Measurements from ENCODE around the gene GGT5. TPM values are rescaled to one million over a fixed set of nuclear protein-coding genes. Genes with fewer than 3 reads are reported as not detected.
"Not testable (repeated sequence)": the region's sequence is repeated elsewhere in the genome, so short reads cannot be mapped to it uniquely, and the experiment has no call there.

The GGT5 gene
- total RNA-seq, 2 experiments from 2014 or later: not detected

GRCh38 chr22:24273031-24273430 is 28.1 kb upstream of the GGT5 start:
- Mint-ChIP-seq H3K36me3 (peaks cover 17% of the 10 kb centered on the region), H3K27ac (peak overlapping the region; percentile 94), H3K4me1 (peaks cover 34% of the 10 kb centered on the region), H3K4me3 (peak overlapping the region; percentile 86)
- not testable (repeated sequence) for H3K9me3 Mint-ChIP-seq, DNase-seq, H3K27me3 Mint-ChIP-seq

- H3K9me3 Mint-ChIP-seq: no peaks in the 10 kb centered on the region
- peaks cover 34% of the 10 kb centered on the region for H3K4me1 Mint-ChIP-seq
- H3K36me3 Mint-ChIP-seq: peaks cover 8% of the 10 kb centered on the region
- DNase-seq: no peak
- peak overlapping the region; percentile 86 for H3K4me3 Mint-ChIP-seq
- H3K27ac Mint-ChIP-seq: peak overlapping the region; percentile 94
- H3K27me3 Mint-ChIP-seq: no peaks in the 10 kb centered on the region
These were observed 26.5 kb upstream of the GGT5 start for GRCh38 chr22:24271386-24271854.

DNA sequence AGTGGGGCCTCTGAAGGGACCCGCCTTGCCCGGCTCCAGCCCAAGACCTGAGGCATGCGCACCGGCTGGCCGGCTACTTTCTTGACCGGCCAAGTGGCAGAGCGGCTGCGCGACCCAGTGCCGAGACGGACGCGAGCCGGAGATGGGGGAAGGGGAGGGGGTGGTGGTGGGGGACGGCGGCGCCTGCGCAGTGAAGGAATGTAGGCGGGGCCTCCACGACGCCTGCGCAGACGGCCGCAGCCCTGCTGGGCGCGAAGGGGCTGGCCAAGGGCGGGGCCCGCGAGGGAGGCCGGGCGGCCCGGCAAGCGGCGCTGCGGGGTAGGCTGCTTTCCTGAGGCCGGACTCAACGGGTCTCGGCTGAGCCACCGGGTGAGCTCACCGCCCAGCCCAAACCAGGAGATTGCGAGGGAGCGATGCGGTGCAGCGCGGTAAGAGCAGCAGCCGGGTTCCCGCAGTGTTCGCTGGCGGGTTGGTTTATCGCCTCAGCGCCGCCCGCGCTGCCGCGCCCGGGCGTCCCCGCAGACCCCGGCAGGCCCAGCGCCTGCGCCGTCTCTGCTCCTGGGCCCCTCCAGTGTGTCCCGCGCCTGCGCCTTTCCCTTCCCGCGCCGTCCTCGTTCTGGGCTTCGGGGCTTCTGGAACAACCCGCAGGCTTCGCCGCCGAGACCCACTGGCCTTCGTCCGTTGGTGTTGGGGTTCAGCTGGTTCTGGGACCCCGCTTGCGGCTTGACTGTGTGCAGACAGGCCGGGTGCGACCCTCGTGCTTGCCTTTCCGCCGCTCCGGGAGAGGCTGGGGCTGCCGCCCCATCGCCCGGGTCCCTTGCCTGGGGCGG is 25.9 kb upstream of the GGT5 start, which contains the start of gene SPECC1L:
Gene SPECC1L (plus strand): TSS at position 276 of the 830 bp plus-strand sequence. CDS start 31,401 bp downstream, outside the sequence.
- peaks cover 34% of the 10 kb centered on the region for H3K4me1 Mint-ChIP-seq
- H3K27me3 Mint-ChIP-seq: no peaks in the 10 kb centered on the region
- H3K9me3 Mint-ChIP-seq: no peaks in the 10 kb centered on the region
- DNase-seq: peak; percentile 94
- H3K4me3 Mint-ChIP-seq: peak within 1 kb of the TSS; percentile 86
- H3K36me3 Mint-ChIP-seq: peaks cover 8% of the 10 kb centered on the region
- peak within 1 kb of the TSS; percentile 94 for H3K27ac Mint-ChIP-seq

GRCh38 chr22:24266495-24266894 is 21.6 kb upstream of the GGT5 start:
- H3K4me1 Mint-ChIP-seq, H3K9me3 Mint-ChIP-seq, H3K27me3 Mint-ChIP-seq, DNase-seq, H3K4me3 Mint-ChIP-seq, H3K27ac Mint-ChIP-seq, H3K36me3 Mint-ChIP-seq: not testable (repeated sequence)

GRCh38 chr22:24265734-24266133 is 20.9 kb upstream of the GGT5 start:
- Mint-ChIP-seq H3K27me3 (no peaks in the 10 kb centered on the region), H3K27ac (no peak overlapping the region), H3K36me3 (no peaks in the 10 kb centered on the region), H3K4me3 (no peak overlapping the region), H3K4me1 (peaks cover 6% of the 10 kb centered on the region), H3K9me3 (no peaks in the 10 kb centered on the region)
- no peak for DNase-seq

DNA sequence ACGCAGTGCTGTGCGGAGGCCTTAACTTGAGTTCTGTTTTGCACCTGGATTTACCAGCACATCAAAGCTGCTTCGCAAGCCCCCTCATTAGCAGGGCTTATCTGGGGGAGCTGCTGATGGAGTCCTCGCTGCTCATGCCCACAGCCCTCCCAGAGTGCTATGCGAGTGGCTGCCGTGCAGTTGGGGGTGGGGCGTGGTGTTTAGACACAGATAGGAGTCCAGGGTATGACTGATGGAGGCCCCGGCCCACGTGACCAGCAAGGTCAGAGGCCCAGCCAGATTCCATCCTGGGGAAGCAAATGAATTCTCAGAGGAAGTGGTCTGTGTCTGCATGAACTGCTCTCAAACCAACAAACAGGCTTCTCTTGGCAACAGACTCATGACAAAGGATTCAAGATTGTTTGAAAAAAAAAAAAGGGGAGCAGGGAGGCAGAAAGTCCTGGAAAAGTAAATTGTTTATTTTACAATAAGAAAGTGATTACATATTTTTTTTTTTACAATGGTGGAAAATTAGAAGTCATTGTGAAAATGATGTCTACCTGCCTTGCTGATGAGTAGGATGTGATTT is 19.5 kb upstream of the GGT5 start:
- H3K27me3 Mint-ChIP-seq, H3K4me3 Mint-ChIP-seq, H3K36me3 Mint-ChIP-seq, H3K9me3 Mint-ChIP-seq, DNase-seq, H3K4me1 Mint-ChIP-seq: not testable (repeated sequence)
- H3K27ac Mint-ChIP-seq: peak overlapping the region; percentile 56

DNA sequence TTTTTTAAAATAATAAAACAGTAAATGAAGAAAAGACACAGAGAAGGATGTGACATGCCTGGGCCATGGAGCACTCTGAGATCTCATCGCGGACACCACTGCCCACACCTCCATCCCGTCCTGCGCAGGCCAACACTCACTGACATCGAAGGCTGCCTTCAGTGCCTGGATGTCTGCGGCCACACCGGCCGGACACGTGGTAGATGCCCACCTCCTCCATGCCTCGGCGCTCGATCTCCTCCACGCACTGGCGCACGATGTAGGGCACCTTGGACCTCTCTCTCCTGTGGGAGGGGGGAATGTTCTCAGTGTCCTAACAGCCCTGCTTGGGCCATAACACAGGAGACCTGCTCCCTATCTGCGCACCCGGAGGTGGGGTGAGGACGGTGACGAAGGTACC is 18.6 kb upstream of the GGT5 start:
- H3K27me3 Mint-ChIP-seq, H3K9me3 Mint-ChIP-seq, H3K27ac Mint-ChIP-seq, H3K4me3 Mint-ChIP-seq, H3K36me3 Mint-ChIP-seq, DNase-seq, H3K4me1 Mint-ChIP-seq: not testable (repeated sequence)

GRCh38 chr22:24262185-24262749 is 17.4 kb upstream of the GGT5 start:
- not testable (repeated sequence) for H3K4me1 Mint-ChIP-seq, H3K36me3 Mint-ChIP-seq, H3K9me3 Mint-ChIP-seq, H3K4me3 Mint-ChIP-seq, H3K27me3 Mint-ChIP-seq, DNase-seq
- H3K27ac Mint-ChIP-seq: peak overlapping the region; percentile 5

GRCh38 chr22:24259459-24259858 is 14.6 kb upstream of the GGT5 start:
- H3K36me3 Mint-ChIP-seq, H3K9me3 Mint-ChIP-seq, H3K27ac Mint-ChIP-seq, H3K27me3 Mint-ChIP-seq, H3K4me3 Mint-ChIP-seq, H3K4me1 Mint-ChIP-seq: not testable (repeated sequence)
- peak; percentile 73 for DNase-seq

DNA sequence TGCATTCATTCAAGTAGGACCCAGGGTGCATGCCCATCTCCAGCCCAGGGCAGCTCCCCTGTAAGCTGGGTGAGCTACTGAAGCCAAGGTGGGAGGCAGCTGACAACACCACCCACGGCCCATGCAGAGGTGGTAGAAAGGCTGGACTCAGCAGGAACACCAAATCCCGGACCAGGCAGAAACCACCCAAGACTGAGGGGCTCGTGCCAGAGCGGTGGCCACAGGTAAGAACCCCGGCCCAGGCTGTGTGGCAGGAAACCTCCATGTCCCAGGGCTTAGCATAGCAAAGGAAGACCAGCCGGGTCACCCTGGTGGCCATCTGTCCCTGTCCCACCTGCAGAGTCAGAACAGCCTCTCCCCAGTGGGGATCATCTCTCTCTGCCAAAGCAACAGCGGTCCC is 11.9 kb upstream of the GGT5 start:
- H3K27me3 Mint-ChIP-seq, H3K4me1 Mint-ChIP-seq, H3K36me3 Mint-ChIP-seq, H3K4me3 Mint-ChIP-seq, DNase-seq, H3K9me3 Mint-ChIP-seq, H3K27ac Mint-ChIP-seq: not testable (repeated sequence)

GRCh38 chr22:24256136-24256535 is 11.3 kb upstream of the GGT5 start:
- H3K36me3 Mint-ChIP-seq, H3K9me3 Mint-ChIP-seq, H3K27me3 Mint-ChIP-seq, H3K4me1 Mint-ChIP-seq, H3K4me3 Mint-ChIP-seq, H3K27ac Mint-ChIP-seq, DNase-seq: not testable (repeated sequence)

DNA sequence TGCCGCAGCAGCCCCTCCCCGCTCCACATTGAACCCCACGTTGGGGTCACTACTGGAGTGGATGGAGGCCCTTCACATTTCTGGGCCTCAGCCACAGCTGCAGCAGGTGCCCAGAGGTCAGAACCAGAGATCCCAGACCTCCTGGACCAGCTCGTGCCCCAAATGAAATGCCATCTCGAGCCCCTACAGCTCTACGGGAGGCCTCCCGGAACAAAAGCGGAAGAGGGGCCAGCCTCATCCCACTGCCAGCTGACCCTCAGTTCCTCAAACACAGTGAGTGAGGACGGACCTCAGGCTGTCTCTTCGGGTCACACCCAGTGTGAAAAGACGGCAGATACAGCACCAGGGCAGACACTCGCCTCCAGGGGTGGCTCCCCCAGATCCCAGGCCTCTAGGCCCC is 8.2 kb upstream of the GGT5 start:
- H3K9me3 Mint-ChIP-seq, DNase-seq, H3K27ac Mint-ChIP-seq, H3K36me3 Mint-ChIP-seq, H3K27me3 Mint-ChIP-seq, H3K4me3 Mint-ChIP-seq, H3K4me1 Mint-ChIP-seq: not testable (repeated sequence)

DNA sequence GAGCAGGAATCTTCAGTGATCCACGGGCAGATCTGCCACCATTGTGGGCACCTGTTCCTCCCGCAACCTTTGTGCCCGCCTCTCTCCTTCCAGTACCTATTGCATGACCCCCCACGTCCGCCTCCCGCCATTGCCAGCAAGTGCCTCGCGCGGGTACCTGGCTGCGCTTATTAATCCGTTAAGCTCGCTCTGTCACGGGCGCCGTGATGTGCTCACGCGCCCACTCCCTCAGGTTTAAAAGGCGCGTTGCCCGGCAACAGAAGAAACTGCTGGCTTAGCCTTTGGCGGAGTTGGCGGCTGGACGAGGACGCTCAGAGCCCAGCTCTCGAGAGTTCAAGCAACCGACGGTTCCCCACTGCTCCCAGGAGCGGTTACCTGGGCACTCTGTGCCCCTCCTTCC is 6.4 kb upstream of the GGT5 start:
- not testable (repeated sequence) for DNase-seq, H3K27ac Mint-ChIP-seq, H3K4me3 Mint-ChIP-seq, H3K4me1 Mint-ChIP-seq, H3K36me3 Mint-ChIP-seq, H3K27me3 Mint-ChIP-seq, H3K9me3 Mint-ChIP-seq

DNA sequence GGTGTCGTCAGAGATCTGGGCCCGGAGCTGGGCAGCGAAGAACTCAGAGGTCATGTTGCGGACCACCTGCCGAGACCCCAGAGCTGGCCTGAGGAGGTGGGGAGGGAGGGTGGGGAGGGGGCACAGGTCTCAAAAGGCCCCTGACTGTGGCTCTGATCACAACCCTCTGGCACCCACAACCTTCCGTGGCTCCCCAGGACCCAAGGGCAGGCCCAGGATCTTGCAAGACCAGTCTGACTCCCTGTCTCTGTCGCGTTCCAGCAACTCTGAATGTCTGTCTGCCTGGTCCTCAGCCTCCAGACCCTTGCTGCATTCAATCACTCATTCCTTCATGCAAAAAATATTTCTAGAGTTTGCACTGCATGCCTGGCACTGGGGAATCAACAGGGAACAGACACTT is 4.5 kb upstream of the GGT5 start:
- H3K9me3 Mint-ChIP-seq, H3K4me1 Mint-ChIP-seq, H3K27me3 Mint-ChIP-seq, H3K27ac Mint-ChIP-seq, H3K36me3 Mint-ChIP-seq, H3K4me3 Mint-ChIP-seq, DNase-seq: not testable (repeated sequence)

DNA sequence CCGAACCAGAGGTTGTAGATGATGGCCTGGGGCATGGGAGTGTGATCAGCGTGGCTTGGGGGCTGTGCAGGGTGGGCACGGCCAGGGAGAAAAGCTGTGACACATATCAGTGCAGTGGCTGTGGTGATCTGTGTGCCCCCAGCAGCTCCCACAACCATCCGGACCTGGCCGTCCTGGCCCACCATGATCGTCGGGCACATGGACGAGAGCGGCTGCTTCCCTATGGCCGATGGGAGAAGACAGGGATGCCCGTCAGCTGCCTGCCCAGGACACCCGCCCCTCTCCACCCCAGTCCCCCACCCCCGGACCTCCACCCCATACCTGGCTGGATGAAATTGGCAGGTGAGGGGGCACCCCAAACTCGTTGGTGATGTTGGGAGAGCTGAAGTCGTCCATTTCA is 3.7 kb upstream of the GGT5 start:
- H3K4me1 Mint-ChIP-seq, DNase-seq, H3K27ac Mint-ChIP-seq, H3K27me3 Mint-ChIP-seq, H3K36me3 Mint-ChIP-seq, H3K4me3 Mint-ChIP-seq, H3K9me3 Mint-ChIP-seq: not testable (repeated sequence)
